SHP77 (cell line): ENCODE results near the gene APOO.

Experiments
- DNase-seq, 2 experiments: peaks; one replicate each; lab custom pipeline; 2025; lab: John Stamatoyannopoulos, UW

APOO gene

DNA sequence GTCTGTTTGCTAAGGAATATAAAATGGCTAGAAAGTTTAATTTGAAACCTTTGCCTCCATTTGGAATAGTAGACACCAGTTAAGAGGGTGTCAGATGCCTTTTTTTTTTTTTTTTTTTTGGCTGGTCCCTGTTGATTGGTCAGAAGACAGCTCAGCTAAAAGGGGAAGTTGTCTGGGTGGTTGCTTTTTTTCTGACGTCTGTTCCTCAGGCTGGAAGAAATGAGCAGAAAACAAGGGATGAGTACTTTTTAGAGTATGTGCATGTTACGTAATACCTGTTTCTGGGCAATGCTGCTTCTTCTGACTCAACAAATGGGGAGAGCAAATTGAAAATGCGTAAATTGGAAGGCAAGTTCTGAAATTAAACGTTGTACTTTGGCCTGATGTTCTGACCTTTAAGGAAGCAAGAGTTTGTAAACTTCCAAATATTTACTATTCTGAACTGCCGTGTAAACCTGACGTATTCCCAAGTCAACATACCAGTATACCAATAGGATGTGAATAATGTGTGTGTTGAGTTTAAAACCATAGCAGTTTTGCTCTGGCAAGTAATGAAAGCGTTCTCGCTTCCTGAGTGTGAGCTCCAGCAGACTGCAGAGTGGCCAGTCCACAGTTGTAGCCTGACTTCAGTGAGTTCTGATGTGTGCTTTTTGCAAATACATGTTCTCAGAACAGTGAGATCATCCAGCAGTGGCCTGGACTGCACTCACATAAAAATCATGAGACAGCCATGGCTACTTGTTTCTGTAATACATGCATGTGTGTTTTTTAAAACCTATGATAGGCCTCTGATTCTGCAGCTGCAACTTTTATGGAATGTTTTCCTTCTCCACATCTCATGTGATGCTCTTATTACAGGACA lies 123.0 kb downstream of the APOO start:
- no peak for DNase-seq

DNA sequence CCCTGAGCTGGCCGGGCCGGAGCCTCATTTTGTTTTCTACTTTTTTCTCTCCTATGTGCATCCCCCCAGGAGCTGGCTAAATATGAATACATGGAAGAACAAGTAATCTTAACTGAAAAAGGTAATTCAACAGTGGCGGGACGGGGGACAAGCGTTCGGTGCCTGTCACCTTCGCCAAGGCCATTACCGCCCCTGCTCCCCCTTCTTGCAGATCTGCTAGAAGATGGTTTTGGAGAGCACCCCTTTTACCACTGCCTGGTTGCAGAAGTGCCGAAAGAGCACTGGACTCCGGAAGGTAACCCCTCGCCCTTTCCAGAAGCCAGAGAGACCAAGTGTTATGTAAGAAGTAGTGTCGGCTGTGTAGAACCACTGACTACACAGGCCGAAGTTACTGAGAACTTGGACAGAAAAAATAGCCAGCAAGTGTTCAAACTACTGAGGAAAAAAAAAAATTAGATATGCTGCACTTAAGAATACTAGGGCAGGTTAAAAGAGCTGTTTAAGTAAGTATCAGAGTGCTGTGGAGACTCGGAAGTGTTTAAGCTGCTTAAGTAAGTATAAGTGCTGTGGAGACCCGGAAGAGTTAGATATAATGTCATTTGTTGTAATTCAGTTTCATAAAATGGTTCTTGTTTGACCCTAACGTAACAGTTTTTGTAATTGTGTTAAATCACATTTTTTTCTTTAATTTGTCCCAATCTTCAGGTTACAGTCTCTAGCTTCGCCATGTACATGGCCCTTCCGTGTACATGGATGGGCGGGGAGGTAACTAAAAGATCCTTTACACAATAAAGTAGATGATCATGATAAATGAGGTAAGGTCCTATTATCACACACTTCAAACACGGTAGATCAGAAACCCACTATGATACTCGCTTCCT lies 123.9 kb downstream of the APOO start:
- no peak for DNase-seq
